ENCODE results near the gene SYNPR.

Gene SYNPR

DNA sequence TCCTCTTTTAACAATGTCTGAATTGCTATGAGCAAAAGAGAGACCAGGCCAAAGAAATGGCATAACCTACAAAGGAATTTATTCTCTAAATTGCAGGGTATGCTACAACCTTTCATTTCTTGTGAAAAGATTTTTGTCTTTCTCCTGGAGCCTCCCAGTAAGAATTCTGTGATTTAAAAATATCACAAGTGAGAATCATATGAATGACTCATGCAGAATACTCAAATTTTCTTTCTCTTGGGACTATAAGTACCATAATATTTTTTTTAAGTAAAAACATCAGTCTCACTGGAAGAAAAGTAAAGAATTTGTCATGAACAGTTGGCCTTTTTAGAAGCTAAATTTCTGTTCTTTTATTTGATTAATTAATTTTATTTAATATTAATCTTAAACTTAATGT is 26.3 kb downstream of the SYNPR start:
- no peak for DNase-seq

DNA sequence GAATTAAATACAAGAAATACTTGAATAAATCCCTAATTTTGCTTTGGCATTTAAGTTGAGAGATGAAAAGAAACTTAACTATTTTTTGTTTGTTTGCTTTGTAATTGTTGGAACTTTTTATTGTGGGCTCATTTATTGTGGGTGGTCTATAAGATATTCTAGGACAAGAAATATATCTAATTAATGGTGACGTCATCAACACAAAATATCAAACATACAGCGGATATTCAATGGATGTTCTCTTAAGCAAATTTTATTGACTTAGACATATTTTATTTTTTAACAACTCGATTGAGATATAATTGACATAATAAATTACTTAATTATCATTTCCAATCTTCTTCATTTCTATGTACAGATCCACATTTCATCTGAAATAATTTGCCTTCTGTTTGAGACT is 30.0 kb downstream of the SYNPR start:
- DNase-seq: no peak

DNA sequence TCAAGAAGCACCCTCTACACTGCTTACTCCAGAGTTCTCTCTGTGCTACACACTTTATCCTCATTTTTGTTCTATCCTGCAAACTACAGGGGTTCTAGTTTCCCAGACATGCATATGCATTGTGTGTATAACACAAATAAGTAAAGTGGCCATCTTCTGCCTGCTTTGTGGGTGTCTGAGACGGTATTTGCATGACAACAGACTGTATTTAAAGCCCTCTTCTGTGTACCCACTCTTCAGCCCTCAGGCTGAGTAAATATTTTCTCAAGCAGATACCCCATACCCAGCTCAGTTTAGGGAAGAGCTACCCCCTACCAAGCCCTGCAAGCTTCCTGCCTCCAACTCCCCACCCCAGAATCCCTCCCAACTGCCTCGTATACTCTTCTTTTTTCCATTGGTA is 31.7 kb downstream of the SYNPR start:
- DNase-seq: no peak

DNA sequence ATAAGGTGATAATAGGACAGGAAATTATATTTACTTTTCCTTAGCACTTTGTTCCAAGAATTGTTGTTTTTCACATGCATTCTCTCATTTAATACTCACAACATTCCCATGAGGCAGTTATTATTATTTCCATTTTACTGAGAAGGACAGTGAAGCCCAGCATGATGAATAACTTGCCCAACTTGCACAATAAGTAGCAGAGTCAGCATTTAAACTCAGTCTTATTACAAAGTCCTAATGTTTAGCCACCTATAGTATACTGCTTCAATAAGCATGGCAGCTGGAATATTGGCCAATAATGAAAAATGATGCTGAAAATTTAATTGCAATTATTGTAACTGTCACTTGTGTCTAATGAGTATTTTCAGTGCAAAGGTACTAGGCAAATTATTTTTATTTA is 45.7 kb downstream of the SYNPR start:
- no peak for DNase-seq

DNA sequence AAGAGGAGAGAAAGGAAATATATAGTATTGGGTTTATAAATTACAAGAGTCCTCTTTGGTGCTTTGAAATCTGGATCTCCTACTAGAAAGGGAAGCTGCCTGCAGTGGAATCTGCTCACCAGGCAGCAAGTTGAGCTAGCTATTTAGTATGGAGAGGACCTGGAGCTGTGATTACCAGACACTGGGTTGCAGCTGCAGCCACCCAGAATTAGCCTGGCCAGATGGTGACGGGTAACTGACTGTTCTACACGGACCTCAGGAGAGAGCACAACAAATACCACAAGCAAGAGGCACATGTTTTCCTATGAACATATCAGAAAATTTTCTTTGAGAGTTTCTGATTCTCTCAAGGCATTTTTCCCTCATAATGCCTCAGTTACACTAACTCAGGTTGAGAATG is 46.5 kb downstream of the SYNPR start:
- no peak for DNase-seq

DNA sequence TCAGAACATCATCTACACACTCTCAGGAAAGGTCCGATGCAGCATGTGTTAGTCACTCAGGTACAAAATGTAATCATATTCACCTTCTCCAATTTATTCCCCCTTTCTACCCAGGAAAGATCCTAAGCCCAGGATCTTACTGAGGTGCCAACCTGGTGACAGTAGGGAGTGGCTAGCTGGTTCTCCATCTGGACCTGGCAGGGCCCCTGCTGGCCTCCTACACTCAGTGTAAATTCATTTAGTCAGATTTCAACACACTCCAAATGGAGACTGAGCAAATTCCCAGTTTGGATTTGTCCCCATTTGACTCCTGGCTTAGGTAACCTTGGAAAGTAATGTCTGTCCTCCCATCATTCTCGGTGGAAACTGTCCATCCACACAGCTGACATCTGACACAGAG is 47.3 kb downstream of the SYNPR start:
- no peak for DNase-seq

DNA sequence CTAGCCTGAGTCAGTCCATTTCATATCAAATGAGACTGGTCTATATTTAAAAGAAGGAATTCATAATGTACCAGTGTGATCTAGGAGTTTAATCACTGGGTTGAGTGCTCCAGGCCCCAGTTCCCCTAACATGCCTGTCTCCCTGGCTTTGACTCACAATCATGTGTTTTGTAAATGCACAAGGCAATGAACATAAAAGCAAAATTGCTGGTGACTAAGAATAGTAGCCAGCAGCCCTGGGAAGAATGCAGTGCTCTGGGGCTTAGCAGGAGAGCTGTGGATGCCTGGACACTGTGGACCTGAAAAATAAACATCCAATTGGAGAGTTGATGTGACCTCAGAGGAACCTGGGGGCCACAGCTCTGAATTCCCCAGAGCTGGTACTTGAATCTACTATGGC is 50.3 kb downstream of the SYNPR start:
- DNase-seq: no peak

DNA sequence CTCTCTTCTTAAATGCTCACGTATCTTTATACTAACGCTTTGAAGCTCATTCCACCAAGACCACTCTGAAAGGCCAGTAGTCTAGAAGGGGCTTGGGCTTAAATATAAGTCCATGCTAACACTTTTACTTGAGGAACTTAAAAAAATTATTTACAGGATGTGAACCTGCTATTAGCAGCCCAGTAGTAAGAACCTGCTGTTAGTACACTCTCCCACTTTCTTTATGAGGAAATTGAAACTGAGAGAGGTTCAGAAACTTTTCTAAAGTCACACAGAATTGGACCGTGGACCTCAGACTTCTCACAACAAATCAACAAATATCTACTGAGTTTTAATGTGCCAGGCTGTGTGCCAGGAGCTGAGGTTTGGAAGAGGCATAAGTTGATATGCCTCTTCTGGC is 53.4 kb downstream of the SYNPR start:
- no peak for DNase-seq

DNA sequence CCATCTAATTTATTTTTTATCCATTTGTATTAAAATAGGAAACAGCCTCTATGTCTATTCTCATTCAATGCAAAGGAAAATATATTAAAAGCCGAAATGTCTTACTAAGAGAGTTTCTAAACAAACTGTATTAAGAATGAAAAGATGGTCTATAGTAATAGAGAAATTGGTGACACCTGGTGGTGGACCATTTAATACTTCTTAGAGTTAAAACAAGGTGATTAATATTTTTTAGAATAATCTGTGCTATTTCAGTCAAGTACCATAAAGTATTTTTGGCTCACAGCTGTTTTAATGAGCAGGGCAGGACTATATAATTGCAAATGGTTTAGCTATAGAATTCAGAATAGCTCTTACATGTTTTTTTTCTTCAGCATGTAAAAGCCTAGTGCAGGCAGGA is 55.7 kb downstream of the SYNPR start:
- no peak for DNase-seq

DNA sequence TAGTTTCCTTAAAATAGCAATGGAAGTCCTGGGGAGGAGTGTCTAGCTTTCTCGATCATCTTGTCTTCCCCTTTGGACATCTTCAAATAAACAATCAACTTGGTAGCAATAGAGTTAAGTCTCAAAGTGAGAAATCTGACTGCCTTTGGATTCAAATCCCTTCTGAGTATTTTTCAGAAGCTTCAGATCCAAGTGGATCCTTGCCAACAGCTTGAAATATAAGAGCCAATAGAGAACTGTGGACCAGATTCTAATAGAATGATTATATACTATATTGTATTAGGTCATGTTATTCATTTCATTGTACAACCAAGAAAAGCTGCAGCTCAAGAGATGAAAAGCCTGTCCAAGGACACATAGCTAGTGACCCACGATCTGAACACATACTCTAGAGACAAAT is 60.2 kb downstream of the SYNPR start:
- DNase-seq: no peak

DNA sequence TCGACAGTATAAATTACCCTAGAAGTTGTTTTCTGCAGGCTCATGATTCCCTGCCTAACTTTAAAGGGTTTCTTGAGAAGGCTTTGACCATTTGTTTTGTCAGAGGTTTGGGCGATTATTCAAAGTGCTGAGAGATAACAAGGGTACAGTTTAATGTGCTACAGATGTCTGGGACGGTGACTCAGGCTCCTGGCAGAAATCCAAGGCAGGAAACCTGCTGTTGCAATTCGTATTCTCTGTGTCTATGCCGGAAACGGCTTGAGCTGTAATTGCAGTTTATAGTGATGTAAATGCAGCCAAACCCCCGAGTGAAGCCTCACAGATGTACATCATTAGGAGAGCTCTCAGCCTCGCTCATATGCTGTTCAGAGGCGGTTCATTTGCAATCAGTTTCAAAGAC is 65.6 kb downstream of the SYNPR start:
- no peak for DNase-seq

DNA sequence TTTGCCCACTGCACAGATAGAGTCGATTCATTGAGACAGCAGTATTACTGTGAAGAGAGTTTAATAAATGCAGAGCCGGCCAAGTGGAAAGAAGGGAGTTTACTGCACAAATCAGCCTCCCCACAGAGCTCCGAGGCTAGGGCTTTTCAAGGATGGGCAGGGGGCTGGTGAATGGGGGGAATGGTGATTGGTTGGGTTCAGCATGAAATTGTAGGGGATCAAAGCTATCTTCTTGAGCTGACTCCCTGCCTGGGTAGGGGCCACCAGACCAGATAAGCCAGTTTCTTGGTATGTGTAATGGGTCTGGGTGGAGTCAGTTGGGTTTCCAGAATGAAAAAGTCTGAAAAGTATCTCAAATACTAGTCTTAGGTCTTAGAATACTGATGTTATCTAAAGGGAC is 66.6 kb downstream of the SYNPR start:
- DNase-seq: no peak

DNA sequence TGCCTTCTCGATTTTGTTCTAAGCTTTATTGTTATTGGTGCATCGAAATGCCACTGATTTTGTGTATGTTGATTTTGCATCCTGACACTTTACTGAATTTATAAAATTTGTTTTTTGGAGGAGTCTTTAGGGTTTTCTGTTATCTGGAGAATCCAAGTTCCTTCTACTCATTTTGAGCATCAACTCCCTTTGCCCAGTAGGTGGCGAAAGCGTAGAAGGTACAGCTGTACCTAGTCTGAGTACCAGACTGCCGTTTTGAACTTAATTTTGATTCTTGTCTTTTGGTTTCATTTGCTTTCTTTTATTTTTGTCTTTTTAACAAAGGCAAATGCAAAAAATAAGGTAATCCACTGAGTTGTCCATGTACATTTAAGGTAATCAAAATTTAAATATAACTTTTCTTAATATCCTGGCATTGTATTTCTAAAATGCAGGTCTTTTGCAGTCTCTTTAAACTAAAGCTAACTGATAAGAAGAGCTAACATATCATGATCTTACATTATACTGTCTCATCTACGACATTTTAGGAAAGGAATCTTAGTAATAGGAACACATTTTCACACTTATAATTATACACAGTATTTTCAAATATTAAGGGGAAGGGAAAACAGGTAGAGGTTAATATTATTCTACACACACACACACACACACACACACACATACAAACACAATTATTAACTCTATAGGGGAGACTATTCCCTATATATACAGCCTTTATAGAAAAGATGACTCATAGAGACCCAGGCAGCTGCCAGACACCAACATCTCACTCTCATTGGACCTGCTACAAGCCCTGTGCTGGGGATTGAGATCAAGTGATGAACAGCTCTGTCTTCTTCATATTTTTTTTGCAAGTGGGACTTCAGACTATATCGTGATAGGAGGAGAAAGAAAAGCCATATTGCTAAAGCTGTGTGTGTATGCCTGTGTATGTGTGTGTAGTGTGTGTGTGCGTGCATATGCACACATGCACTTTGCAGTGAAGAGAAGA is 71.8 kb downstream of the SYNPR start:
- DNase-seq: no peak

DNA sequence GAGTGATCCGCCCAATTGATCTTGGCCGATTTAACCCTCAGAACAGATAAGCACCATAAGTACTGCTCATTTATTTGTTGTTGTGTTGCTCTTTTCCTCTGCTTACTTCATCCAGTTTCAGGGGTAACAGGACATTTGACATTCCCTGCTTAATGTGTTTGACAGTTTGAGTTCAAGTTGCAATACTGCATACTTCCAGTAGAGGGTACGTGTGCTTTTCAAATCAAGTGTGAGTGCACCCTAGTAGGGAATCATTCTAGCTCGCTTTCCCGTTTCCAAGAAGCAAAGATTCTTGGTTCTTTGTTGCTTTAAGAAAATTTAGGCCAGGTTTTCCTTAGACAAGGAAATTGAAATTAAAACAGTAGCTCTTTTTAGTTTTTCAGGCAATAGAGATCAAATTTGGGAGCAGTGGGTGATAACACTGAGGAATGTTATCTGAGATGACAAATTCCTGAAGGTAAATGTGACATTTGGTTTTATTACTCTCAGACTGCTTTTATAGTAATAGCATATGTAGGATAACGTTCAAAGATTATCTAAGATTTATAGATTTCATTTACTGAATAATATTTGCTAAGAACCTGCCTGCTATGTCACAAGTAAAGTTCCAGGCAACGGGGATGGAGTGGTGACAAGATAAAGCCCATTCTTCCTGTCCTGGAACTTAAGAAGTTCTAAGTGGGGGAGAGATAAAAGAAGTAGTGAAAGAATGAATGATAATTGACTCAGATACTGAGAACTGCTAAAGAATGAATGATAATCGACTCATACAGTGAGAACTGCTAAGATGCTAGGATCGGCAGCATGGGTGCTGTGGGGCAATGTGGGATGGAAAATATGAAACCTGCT is 73.3 kb downstream of the SYNPR start:
- DNase-seq: no peak

DNA sequence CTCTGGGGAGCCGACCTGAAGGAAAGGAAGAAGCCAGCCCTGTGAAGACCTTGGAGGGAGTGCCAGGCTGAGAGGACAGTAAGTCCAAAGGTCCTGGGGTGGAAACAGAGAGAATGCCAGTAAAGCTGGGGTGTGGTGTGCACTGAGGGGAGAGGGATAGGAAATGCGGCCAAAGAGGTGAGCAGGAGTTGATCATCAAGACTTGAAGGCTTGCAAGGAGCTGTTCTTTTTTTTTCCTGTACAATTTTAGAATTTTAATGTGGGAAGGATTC is 73.8 kb downstream of the SYNPR start:
- no peak for DNase-seq

DNA sequence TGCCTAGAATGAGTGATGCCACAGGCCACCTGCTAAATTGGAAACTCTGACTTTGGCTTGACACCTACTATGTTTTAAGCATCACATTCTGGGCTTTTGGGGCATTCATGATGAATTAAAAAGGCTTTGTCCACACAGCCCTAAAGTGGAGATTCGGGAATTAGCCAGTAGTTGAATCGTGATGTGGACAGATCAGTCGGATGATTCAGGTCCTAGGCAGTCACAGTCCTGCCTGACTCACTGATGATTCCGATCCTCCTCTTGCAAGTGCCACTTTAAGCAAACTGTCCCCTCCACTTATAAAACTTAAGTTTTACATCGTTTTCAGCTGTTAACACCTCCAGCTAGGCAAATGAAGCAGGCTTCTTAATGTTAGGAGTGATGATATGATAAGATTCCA is 75.3 kb downstream of the SYNPR start:
- DNase-seq: no peak

DNA sequence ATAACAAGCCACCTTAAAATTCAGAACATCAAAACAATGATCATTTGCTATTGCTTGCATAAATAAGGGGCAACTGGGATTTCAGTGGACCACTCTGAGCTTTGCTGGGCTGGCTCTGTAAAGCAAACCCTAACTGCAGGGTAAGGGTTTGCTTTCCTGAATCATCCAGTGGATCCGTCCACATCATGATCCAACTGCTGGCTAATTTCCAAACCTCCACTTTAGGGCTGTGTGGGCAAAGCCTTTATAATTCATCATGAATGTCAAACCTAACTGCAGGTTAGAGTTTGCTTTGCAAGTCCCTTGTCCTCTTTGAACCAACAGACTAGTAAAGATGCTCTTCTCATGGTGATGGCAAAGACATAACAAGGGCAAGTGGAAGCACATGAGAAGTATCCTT is 76.1 kb downstream of the SYNPR start:
- DNase-seq: no peak

DNA sequence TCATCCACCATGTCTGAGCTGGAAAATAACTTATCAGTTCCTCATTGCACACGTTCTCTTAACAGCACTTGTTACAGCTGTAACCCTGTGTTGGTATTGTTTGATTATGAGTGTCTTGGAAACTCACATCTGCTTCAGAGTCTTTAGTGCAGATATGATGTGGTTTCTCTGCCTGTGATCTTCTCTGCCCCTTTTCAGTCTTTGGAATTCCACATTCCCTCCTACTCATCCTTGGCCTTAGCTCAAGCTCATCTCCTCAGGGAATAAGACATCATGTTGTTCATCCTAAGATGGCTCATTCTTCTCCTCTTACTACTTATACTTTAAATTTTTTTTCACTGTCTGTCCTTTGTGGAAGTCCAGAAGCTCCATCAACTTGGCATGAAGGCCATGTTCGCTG is 77.7 kb downstream of the SYNPR start:
- DNase-seq: no peak

DNA sequence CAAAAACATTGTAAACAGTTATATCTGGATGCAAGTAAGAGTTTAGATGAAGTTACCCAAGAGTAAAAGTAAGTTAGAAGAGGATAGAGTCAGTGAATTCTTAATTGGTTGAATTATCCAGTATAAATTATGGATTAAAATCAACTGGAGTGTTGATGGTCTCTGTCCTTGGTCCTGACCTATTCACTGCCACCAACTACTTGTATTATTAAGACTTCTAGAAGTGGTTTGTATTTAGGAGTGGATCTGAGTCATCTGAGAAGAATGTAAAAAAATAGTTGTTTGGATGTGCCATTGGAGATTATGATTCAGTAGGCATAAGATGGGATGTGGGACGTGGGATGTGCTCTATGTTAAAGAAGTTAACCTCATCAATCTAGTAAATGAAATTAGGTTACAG is 86.4 kb downstream of the SYNPR start:
- DNase-seq: no peak

DNA sequence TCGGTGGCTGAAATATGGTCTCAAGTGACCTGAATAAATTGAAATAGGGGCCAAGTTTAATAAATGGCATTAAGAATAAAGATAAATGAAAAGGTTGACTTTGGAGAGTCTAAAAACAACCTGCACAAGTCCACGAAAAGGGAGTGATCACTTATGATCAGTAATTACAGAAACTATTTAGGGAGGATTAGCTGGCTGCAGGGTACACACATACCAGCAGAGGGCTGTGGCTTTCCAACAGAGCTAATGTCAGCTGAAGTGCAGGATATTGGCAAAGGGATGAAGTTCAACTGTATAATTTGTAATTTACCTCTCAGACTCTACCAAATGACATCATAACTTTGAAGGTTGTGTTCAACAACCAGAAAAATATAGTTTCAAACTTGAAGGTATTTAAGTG is 86.8 kb downstream of the SYNPR start:
- DNase-seq: no peak

DNA sequence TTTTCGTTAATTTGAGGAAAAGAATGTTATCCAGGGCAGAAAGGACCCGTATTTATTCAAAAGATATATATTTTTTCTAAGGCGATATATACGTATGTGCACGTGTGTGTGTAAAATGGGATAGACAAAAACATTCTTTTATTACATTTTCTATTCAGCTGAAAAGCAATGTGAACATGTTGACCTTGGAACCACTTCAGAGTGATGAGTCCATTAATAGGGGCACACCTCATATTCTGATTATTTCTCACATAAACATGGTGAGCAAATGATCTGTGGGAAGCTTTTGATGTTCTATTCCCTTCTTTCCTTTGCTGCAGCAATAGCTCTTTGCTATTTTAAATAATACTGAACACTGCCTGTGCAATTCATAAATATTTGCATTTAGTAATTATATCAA is 87.6 kb downstream of the SYNPR start:
- no peak for DNase-seq

DNA sequence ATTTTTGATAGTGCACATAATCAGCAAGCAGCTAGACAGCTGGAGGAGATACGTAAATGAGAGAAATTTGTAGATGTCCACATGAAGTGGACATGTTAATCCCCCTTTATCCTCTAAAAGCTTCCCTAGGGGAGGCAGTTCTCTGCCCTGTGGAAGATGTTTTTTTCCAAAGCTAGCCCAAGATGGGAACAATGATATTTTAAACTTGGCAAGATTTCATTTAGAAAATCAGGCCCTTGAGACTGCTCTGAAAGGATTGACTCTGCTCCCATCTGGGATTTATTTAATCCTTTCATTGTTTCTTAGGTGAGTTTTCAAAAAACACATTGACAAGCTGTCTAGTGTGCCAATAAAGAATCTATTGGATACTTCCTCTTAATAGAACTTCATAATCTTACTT is 92.0 kb downstream of the SYNPR start:
- DNase-seq: no peak

DNA sequence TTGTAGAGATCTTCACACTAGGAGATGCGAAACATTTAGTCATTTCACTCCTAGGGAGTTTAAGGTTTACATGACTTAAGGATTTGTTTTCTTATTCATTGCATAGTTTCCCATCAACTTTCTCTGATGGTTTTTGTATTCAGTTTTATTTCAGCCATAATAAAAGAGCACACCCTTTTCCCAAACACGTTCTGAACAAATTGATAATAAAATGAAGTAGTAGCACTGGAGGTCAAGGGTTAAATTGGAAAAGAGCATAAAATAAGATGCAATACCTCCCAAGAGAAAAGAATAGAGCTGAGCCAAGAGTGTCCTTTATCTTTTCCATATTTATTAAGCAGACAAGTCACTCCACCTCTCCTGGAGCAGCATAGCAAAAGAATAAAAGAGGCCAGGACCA is 104.9 kb downstream of the SYNPR start:
- DNase-seq: no peak

DNA sequence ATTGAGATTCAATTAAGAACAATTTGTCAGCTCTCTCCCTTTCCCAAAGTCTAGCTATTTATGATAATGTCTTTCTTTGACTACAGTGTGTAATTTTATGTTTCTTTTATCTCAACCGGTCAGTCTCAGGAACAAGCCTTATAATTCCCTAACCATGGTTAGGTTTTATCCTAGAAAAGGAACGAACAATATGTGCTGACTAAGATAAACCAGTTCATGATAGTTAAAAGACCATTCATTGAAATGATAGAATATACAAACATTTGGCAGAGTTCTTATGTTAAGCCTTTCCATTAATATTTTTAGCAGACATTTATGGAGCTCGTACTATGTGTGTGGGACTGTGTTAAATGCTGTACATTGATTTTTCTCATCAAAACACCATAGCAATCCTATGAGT is 106.3 kb downstream of the SYNPR start:
- no peak for DNase-seq

All from right kidney (tissue), 1 donor.